Neuronal stem cell (in vitro differentiated cells): Measurements from ENCODE around the gene RTF2.

Experiments
- DNase-seq: peaks from one replicate; pipeline ENCODE4 v3.0.0-alpha.2; 2013; ENCODE audit warnings: low spot score
- H2AFZ ChIP-seq: one replicate; pipeline ENCODE4 v1.6.1; 2013; ENCODE audit warnings: mild to moderate bottlenecking, low read length, inconsistent platforms
- H2AK5ac ChIP-seq: 2 replicates; pipeline ENCODE4 v1.6.1; 2013; ENCODE audit warnings: low read depth, mild to moderate bottlenecking, inconsistent platforms, low read length, moderate library complexity, mixed read lengths
- H2BK120ac ChIP-seq: 2 replicates; pipeline ENCODE4 v1.6.1; 2013; ENCODE audit warnings: low read depth, mild to moderate bottlenecking, inconsistent platforms, low read length, moderate library complexity, mixed read lengths
- H2BK12ac ChIP-seq: one replicate; pipeline ENCODE4 v1.6.1; 2013; ENCODE audit warnings: low read length, inconsistent platforms
- H2BK15ac ChIP-seq: 2 replicates; pipeline ENCODE4 v1.6.1; 2013; ENCODE audit warnings: mild to moderate bottlenecking, low read length, inconsistent platforms, mixed read lengths
- H2BK5ac ChIP-seq: one replicate; pipeline ENCODE4 v1.6.1; 2013; ENCODE audit warnings: inconsistent platforms, mild to moderate bottlenecking, low read length, moderate library complexity
- H3K14ac ChIP-seq: one replicate; pipeline ENCODE4 v1.6.1; 2013; ENCODE audit warnings: low read length, inconsistent platforms
- H3K18ac ChIP-seq: 2 replicates; pipeline ENCODE4 v1.6.1; 2013; ENCODE audit warnings: low read length, inconsistent platforms
- H3K23ac ChIP-seq: 2 replicates; pipeline ENCODE4 v1.6.1; 2013; ENCODE audit warnings: low read depth, mild to moderate bottlenecking, mixed read lengths, low read length, inconsistent platforms; ENCODE audit not compliant: poor library complexity
- H3K27ac ChIP-seq: replicated peaks from 3 replicates; pipeline ENCODE4 v1.5.1; 2013; ENCODE audit warnings: low read length, inconsistent platforms
- H3K27me3 ChIP-seq, 3 experiments: 2 replicates each; pipeline ENCODE4 v1.6.1; 2013; ENCODE audit warnings: low read length in 3 of 3, mild to moderate bottlenecking in 2 of 3, inconsistent platforms in 1 of 3, low read depth in 1 of 3, mixed read lengths in 1 of 3, moderate library complexity in 1 of 3; ENCODE audit not compliant: control insufficient read depth in 3 of 3, insufficient read depth in 3 of 3
- H3K36me3 ChIP-seq, 2 donors: replicated peaks in 1 of 2; 2 replicates each; pipeline ENCODE4 v1.6.1; 2013; ENCODE audit warnings: low read length in 2 of 2; ENCODE audit not compliant: control insufficient read depth in 2 of 2, insufficient read depth in 2 of 2
- H3K4ac ChIP-seq: 2 replicates; pipeline ENCODE4 v1.6.1; 2013; ENCODE audit warnings: inconsistent platforms, mild to moderate bottlenecking, low read length, moderate library complexity
- H3K4me1 ChIP-seq, 2 donors: 1 replicate in 1 of 2; 2 replicates in 1 of 2; pipeline ENCODE4 v1.6.1; 2013; ENCODE audit warnings: low read length in 2 of 2, low read depth in 1 of 2; ENCODE audit not compliant: control insufficient read depth in 2 of 2, insufficient read depth in 1 of 2
- H3K4me2 ChIP-seq: one replicate; pipeline ENCODE4 v1.6.1; 2013; ENCODE audit warnings: mild to moderate bottlenecking, low read length, inconsistent platforms; ENCODE audit not compliant: insufficient read depth, poor library complexity, severe bottlenecking
- H3K4me3 ChIP-seq, 2 donors: 2 replicates each; pipeline ENCODE4 v1.5.1; 2013; ENCODE audit warnings: low read length in 2 of 2, mild to moderate bottlenecking in 2 of 2, inconsistent platforms in 1 of 2, moderate library complexity in 1 of 2
- H3K79me1 ChIP-seq: one replicate; pipeline ENCODE4 v1.6.1; 2013; ENCODE audit warnings: low read depth, mild to moderate bottlenecking, inconsistent platforms, low read length, moderate library complexity
- H3K9ac ChIP-seq: one replicate; pipeline ENCODE4 v1.6.1; 2013; ENCODE audit warnings: mild to moderate bottlenecking, low read depth, low read length, inconsistent platforms; ENCODE audit not compliant: poor library complexity
- H3K9me3 ChIP-seq, 2 donors: replicated peaks in 1 of 2; 2 replicates each; pipeline versions ENCODE3 to v1.6.1; 2013; ENCODE audit warnings: low read length in 2 of 2, mild to moderate bottlenecking in 2 of 2, inconsistent platforms in 1 of 2, low read depth in 1 of 2, mixed read lengths in 1 of 2, moderate library complexity in 1 of 2; ENCODE audit not compliant: control insufficient read depth in 2 of 2, insufficient read depth in 1 of 2
- H4K8ac ChIP-seq: one replicate; pipeline ENCODE4 v1.6.1; 2013; ENCODE audit warnings: low read depth, mild to moderate bottlenecking, inconsistent platforms, low read length, moderate library complexity
- H4K91ac ChIP-seq: one replicate; pipeline ENCODE4 v1.6.1; 2013; ENCODE audit warnings: low read length, low read depth, mild to moderate bottlenecking, inconsistent platforms; ENCODE audit not compliant: poor library complexity
- WGBS, 2 donors: extraction: QIAGEN DNeasy Blood & Tissue Kit; methylation state at CpG; one replicate each; pipeline ENCODE4 v1.1.7; 2013; ENCODE audit warnings: missing lambda C conversion rate in 2 of 2, mixed read lengths in 1 of 2; ENCODE audit not compliant: insufficient read length in 2 of 2, insufficient replicate concordance in 1 of 2; ENCODE audit errors: extremely low coverage in 2 of 2; 5-methylcytosine and 5-hydroxymethylcytosine counted together

Gene RTF2

GRCh38 chr20:56451056-56451765, 17.2 kb upstream of the RTF2 start:
- DNase-seq = no peak
- Histone ChIP-seq H3K23ac (no peak overlapping the region), H3K4me3 (no peak overlapping the region), H2BK15ac (no peak overlapping the region), H3K9ac (no peak overlapping the region), H2BK5ac (no peak overlapping the region), H3K27me3 (peaks cover 0 to 8% (median 0%) of the 10 kb centered on the region in 3 experiments), H3K4ac (no peak overlapping the region), H2BK12ac (no peak overlapping the region), H2AFZ (no peak overlapping the region), H2BK120ac (no peak overlapping the region), H3K18ac (no peak overlapping the region), H4K91ac (no peak overlapping the region), H3K14ac (no peak overlapping the region), H2AK5ac (no peak overlapping the region), H3K9me3 (no peaks in the 10 kb centered on the region), H3K4me1 (peaks cover 0 to 4% of the 10 kb centered on the region in 2 donors), H3K36me3 (no peaks in the 10 kb centered on the region), H4K8ac (no peak overlapping the region), H3K4me2 (no peak overlapping the region), H3K79me1 (no peaks in the 10 kb centered on the region), H3K27ac (no peak overlapping the region)
- WGBS, 2 donors = no CpG with 5 or more reads among the region's 13 CpGs

- peaks cover 0 to 8% (median 0%) of the 10 kb centered on the region in 3 experiments for H3K27me3 ChIP-seq
- H4K8ac ChIP-seq = no peak overlapping the region
- no peaks in the 10 kb centered on the region for H3K9me3 ChIP-seq
- no peak overlapping the region for H2BK15ac ChIP-seq
- H3K79me1 ChIP-seq = no peaks in the 10 kb centered on the region
- H2BK5ac ChIP-seq = no peak overlapping the region
- H3K27ac ChIP-seq = no peak overlapping the region
- H2AK5ac ChIP-seq = no peak overlapping the region
- no peaks in the 10 kb centered on the region for H3K4me1 ChIP-seq
- H4K91ac ChIP-seq = no peak overlapping the region
- no CpG with 5 or more reads among the region's 5 CpGs for WGBS, 2 donors
- no peak overlapping the region for H3K4me3 ChIP-seq
- H2AFZ ChIP-seq = no peak overlapping the region
- H3K18ac ChIP-seq = no peak overlapping the region
- no peak for DNase-seq
- H2BK120ac ChIP-seq = no peak overlapping the region
- no peak overlapping the region for H3K14ac ChIP-seq
- no peak overlapping the region for H3K9ac ChIP-seq
- H2BK12ac ChIP-seq = no peak overlapping the region
- H3K4ac ChIP-seq = no peak overlapping the region
- no peak overlapping the region for H3K4me2 ChIP-seq
- no peak overlapping the region for H3K23ac ChIP-seq
- H3K36me3 ChIP-seq = no peaks in the 10 kb centered on the region
Measured at GRCh38 chr20:56453352-56453751, 15.1 kb upstream of the RTF2 start.

GRCh38 chr20:56454754-56455153, 13.7 kb upstream of the RTF2 start:
- no peaks in the 10 kb centered on the region for H3K9me3 ChIP-seq
- no peak overlapping the region for H2BK120ac ChIP-seq
- H2AK5ac ChIP-seq = no peak overlapping the region
- H3K18ac ChIP-seq = no peak overlapping the region
- no CpG with 5 or more reads among the region's 7 CpGs for WGBS, 2 donors
- no peak overlapping the region for H3K27ac ChIP-seq
- no peak overlapping the region for H3K4ac ChIP-seq
- H2AFZ ChIP-seq = no peak overlapping the region
- no peak overlapping the region for H3K14ac ChIP-seq
- H3K4me3 ChIP-seq = no peak overlapping the region
- no peak overlapping the region for H3K4me2 ChIP-seq
- no peak overlapping the region for H4K91ac ChIP-seq
- H3K9ac ChIP-seq = no peak overlapping the region
- DNase-seq = no peak
- H3K79me1 ChIP-seq = no peaks in the 10 kb centered on the region
- no peak overlapping the region for H2BK15ac ChIP-seq
- no peak overlapping the region for H2BK5ac ChIP-seq
- H3K27me3 ChIP-seq = peaks cover 0 to 10% (median 0%) of the 10 kb centered on the region in 3 experiments
- H2BK12ac ChIP-seq = no peak overlapping the region
- H3K36me3 ChIP-seq = no peaks in the 10 kb centered on the region
- no peak overlapping the region for H4K8ac ChIP-seq
- H3K23ac ChIP-seq = no peak overlapping the region
- H3K4me1 ChIP-seq = no peaks in the 10 kb centered on the region

- Histone ChIP-seq H3K4ac (no peak overlapping the region), H4K91ac (no peak overlapping the region), H2BK15ac (no peak overlapping the region), H3K36me3 (no peaks in the 10 kb centered on the region), H3K18ac (no peak overlapping the region), H3K9ac (peak overlapping the region; percentile 24), H3K27me3 (peaks cover 0 to 26% (median 0%) of the 10 kb centered on the region in 3 experiments), H3K9me3 (no peaks in the 10 kb centered on the region), H2BK12ac (no peak overlapping the region), H2AFZ (no peak overlapping the region), H3K27ac (no peak overlapping the region), H3K4me1 (no peaks in the 10 kb centered on the region), H2BK120ac (no peak overlapping the region), H3K23ac (peak overlapping the region; percentile 92), H3K4me3 (no peak overlapping the region), H2BK5ac (peak overlapping the region; percentile 43), H3K4me2 (no peak overlapping the region), H3K79me1 (no peaks in the 10 kb centered on the region), H3K14ac (no peak overlapping the region), H4K8ac (no peak overlapping the region), H2AK5ac (no peak overlapping the region)
- DNase-seq = no peak
- no CpG with 5 or more reads among the region's 22 CpGs for WGBS, 2 donors
Measured at GRCh38 chr20:56458206-56458821, 10.1 kb upstream of the RTF2 start.
